Measurements from ENCODE around the gene RUNDC1. TPM values are rescaled to one million over a fixed set of nuclear protein-coding genes. Genes with fewer than 3 reads are reported as not detected.
A peak's percentile ranks its signal among the peaks of the same experiment; 100 is the strongest.

RUNDC1 gene
- total RNA-seq, 1 donor from 2014 or later, result 12.1 TPM

DNA sequence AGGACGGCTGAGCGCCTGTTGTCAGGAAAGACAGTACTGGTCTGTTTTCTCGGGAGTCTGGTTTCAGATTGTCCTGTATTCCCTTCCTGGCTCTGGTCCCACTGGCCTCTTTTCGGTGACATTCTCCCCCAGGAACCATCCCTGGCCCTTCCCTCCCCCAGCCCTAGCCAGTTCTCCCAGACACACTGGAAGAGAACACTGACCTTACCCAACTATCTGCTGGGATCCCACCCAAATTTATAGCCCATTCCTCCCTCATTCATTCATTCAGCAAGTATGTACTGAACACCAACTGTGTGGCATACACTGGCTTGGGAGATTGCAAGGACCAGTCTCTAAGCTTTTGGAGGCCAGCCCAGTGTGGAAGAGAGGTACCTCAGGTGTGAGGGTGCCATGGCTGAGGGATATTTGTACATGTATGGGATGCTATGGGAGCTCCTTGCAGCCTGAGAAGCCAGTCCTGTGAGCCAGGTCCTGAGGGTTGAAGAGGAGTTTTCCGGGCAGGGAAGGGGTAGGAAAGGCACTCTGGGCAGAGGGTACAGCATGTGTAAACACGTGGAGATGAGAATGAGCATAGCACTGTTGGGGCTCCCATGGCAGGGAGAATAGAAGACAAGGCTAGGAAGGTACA, 49.9 kb downstream of the RUNDC1 start:
- peak overlapping the region; percentile 67 for H3K27ac ChIP-seq (replicated peaks)
- TF ChIP-seq, protein P1, sequence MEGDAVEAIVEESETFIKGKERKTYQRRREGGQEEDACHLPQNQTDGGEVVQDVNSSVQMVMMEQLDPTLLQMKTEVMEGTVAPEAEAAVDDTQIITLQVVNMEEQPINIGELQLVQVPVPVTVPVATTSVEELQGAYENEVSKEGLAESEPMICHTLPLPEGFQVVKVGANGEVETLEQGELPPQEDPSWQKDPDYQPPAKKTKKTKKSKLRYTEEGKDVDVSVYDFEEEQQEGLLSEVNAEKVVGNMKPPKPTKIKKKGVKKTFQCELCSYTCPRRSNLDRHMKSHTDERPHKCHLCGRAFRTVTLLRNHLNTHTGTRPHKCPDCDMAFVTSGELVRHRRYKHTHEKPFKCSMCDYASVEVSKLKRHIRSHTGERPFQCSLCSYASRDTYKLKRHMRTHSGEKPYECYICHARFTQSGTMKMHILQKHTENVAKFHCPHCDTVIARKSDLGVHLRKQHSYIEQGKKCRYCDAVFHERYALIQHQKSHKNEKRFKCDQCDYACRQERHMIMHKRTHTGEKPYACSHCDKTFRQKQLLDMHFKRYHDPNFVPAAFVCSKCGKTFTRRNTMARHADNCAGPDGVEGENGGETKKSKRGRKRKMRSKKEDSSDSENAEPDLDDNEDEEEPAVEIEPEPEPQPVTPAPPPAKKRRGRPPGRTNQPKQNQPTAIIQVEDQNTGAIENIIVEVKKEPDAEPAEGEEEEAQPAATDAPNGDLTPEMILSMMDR (IDR thresholded peaks at IDR 0.05; ENCODE audit: borderline replicate concordance), result no peak
- intact Hi-C loops (cut with micrococcal nuclease), result no loop called here

DNA sequence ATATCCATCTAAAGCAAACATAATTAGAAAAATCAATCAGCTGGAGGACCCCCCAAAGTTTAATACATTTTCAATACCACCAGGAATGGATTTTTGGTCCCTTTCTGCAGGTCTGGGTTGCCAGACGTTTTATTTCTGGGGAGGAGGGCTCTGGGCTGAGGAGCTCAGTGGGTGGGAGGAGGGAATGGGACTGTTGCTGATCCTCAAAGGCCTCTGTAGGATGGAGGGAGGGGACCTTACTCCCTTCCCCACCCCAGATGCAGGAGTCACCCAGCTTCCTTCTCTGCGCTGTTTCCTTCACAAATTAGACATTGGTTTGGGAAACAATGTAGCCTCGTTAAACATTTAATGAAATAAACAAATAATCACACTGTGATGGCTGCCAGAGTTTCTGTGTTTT, 51.3 kb downstream of the RUNDC1 start:
- H3K27me3 ChIP-seq (ENCODE audit: low read depth), result no peaks in the 10 kb centered on the region

More for the DNA sequence above, 49.9 kb downstream of the RUNDC1 start:
- no peaks in the 10 kb centered on the region for H3K9me3 ChIP-seq (replicated peaks)
- H3K4me3 ChIP-seq, result no peak overlapping the region
- no peaks in the 10 kb centered on the region for H3K27me3 ChIP-seq (ENCODE audit: low read depth)
- peaks cover 3% of the 10 kb centered on the region for H3K4me1 ChIP-seq
- no peak for DNase-seq
- H3K36me3 ChIP-seq, result no peaks in the 10 kb centered on the region

DNA sequence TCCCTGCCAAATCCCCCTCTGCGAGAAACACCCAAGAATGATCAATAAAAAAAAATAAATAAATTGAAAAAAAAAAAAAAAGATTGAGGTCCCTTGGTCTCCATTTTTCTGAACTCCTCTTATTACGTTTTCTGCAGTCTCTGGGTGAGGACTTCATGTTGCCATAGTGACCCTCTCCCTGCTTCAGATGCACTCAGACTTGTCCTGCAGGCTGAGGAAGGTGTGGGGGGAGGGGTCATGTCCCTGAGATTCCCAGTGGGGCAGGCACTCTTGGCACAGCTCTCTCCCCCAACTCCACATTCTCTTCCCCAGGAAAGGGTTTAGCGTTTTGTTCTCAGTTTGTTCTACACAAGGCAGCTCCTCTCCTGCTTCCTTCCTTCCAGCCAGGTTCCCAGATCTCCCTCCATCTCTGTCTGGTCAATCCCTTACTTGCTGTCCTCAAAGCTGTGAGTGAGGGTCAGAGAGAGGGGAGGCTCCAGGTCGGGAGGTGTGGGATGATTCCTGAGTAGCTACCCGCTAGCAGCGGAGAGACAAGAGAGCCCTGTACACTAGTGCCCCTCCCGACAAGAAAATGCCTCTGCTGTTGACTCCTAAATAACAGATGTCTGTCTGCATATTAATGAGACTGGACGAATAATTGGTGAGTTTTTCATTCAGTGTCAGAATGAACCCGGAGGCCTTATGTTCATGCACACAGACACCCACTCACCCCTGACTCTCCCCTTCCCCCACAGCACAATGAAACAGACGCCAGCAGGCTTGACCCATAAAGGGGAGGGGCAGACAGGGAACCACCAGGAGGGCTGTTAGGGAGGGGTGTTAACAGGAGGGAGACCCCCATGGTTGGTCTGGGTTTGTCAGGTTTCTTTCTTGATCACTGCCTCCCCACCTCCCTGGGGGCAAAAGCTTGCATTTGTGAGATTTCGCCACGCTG, 53.9 kb downstream of the RUNDC1 start:
- H3K36me3 ChIP-seq, result no peaks in the 10 kb centered on the region
- H3K4me1 ChIP-seq, result peaks cover 3% of the 10 kb centered on the region
- no peak overlapping the region for H3K27ac ChIP-seq (replicated peaks)
- intact Hi-C loops (cut with micrococcal nuclease), result no loop called here
- H3K27me3 ChIP-seq (ENCODE audit: low read depth), result no peaks in the 10 kb centered on the region
- TF ChIP-seq, protein P1 (IDR thresholded peaks at IDR 0.05; ENCODE audit: borderline replicate concordance), result no peak
- no peak for DNase-seq
- H3K4me3 ChIP-seq, result no peak overlapping the region
- H3K9me3 ChIP-seq (replicated peaks), result no peaks in the 10 kb centered on the region

More for the DNA sequence above, 51.3 kb downstream of the RUNDC1 start:
- TF ChIP-seq, protein P1 (IDR thresholded peaks at IDR 0.05; ENCODE audit: borderline replicate concordance), result no peak
- Histone ChIP-seq H3K36me3 (no peaks in the 10 kb centered on the region), H3K9me3 (replicated peaks) (no peaks in the 10 kb centered on the region), H3K27ac (replicated peaks) (no peak overlapping the region), H3K4me3 (no peak overlapping the region), H3K4me1 (peaks cover 3% of the 10 kb centered on the region)
- DNase-seq, result no peak
- intact Hi-C loops (cut with micrococcal nuclease), result no loop called here

DNA sequence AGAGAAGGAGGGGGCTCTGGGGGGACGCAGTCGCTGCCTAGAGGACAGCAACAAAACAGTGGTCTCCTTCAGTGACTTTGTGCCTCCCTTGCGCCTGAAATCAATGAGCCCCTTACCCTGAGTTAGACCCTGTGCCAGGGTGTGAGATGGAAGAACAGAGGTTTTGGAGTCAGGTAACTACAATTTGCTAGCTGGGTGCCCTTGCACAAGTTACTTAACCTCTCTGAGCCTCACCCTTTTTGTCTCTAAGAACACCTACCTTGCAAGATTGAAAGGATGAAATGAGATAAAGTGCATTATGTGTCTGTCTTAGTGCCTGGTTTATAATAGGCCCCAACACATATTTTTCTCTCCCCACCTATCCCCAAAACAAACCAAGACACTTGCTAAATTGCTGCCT, 54.5 kb downstream of the RUNDC1 start:
- Histone ChIP-seq H3K36me3 (no peaks in the 10 kb centered on the region), H3K27me3 (ENCODE audit: low read depth) (no peaks in the 10 kb centered on the region), H3K4me3 (no peak overlapping the region), H3K9me3 (replicated peaks) (no peaks in the 10 kb centered on the region), H3K27ac (replicated peaks) (no peak overlapping the region), H3K4me1 (no peaks in the 10 kb centered on the region)
- TF ChIP-seq, protein P1 (IDR thresholded peaks at IDR 0.05; ENCODE audit: borderline replicate concordance), result no peak
- intact Hi-C loops (cut with micrococcal nuclease), result no loop called here
- DNase-seq, result no peak

DNA sequence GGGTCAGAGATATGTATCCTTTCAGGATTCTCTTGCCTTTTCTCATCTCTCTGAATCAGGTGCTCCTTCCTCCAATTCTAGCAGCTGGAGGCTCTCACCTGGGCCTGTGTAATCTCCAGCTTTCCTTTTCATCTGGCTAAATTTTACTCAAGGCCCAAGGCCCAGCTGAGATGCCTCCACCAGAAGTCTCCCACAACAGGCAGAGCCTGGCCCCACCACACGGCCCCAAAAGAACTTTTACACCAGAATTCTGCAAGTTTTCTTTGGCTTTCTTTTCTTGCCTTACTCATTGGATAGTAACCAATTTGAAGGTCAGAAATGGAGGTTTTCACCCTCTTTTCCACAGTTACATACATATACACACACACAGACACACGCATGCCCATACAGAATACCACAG, 59.3 kb downstream of the RUNDC1 start:
- TF ChIP-seq, protein P1 (IDR thresholded peaks at IDR 0.05; ENCODE audit: borderline replicate concordance), result no peak
- H3K9me3 ChIP-seq (replicated peaks), result no peaks in the 10 kb centered on the region
- H3K27me3 ChIP-seq (ENCODE audit: low read depth), result no peaks in the 10 kb centered on the region
- DNase-seq, result no peak
- intact Hi-C loops (cut with micrococcal nuclease), result no loop called here
- H3K4me1 ChIP-seq, result no peaks in the 10 kb centered on the region
- H3K36me3 ChIP-seq, result no peaks in the 10 kb centered on the region
- H3K4me3 ChIP-seq, result no peak overlapping the region
- no peak overlapping the region for H3K27ac ChIP-seq (replicated peaks)

Measured in left ventricle myocardium inferior (tissue), 1 donor.